H1 (cell line): Measurements from ENCODE around the gene SLC7A9. TPM values are rescaled to one million over a fixed set of nuclear protein-coding genes. Genes with fewer than 3 reads are reported as not detected.

ENCODE experiments used
- CTCF ChIA-PET: fragments of 300-600 bp; sonication (Branson Sonifier 250); formaldehyde crosslinking; loops from one replicate; lab custom pipeline; 2021; ENCODE audit not compliant: partially characterized antibody; lab: Charles Lee
- POLR2A ChIA-PET: fragments of 300-600 bp; sonication (Branson Sonifier 250); formaldehyde crosslinking; loops from one replicate; lab custom pipeline; 2021; ENCODE audit warnings: inconsistent platforms; ENCODE audit not compliant: partially characterized antibody; lab: Charles Lee
- DNase-seq, 2 experiments: peaks; one replicate each; pipeline versions ENCODE4 v3.0.0 to v3.0.0-alpha.2; 2010 to 2022; ENCODE audit warnings: low spot score in 2 of 2, low read depth in 1 of 2, mixed read lengths in 1 of 2
- FAIRE-seq: peaks from 2 replicates; lab custom pipeline; 2011; peaks lifted over from hg19 to GRCh38; lab: Jason Lieb, UNC
- H2AFZ ChIP-seq: 2 replicates; pipeline ENCODE4 v1.8.1; 2012; ENCODE audit warnings: low read length, inconsistent platforms
- H2AK5ac ChIP-seq: 2 replicates; pipeline ENCODE4 v1.6.1; 2013; ENCODE audit warnings: low read depth, low read length
- H2BK120ac ChIP-seq: replicated peaks from 2 replicates; pipeline ENCODE3; 2013; ENCODE audit warnings: low read depth, low read length, inconsistent platforms
- H2BK12ac ChIP-seq: 2 replicates; pipeline ENCODE4 v1.6.1; 2013; ENCODE audit warnings: low read depth, low read length
- H2BK15ac ChIP-seq: 2 replicates; pipeline ENCODE4 v1.6.1; 2013; ENCODE audit warnings: low read length
- H2BK20ac ChIP-seq: 2 replicates; pipeline ENCODE4 v1.6.1; 2013; ENCODE audit warnings: low read length
- H2BK5ac ChIP-seq: 2 replicates; pipeline ENCODE4 v1.6.1; 2013; ENCODE audit warnings: low read depth, low read length
- H3K14ac ChIP-seq: 2 replicates; pipeline ENCODE4 v1.6.1; 2013; ENCODE audit warnings: inconsistent platforms; ENCODE audit not compliant: insufficient read length
- H3K18ac ChIP-seq: 2 replicates; pipeline ENCODE4 v1.6.1; 2013; ENCODE audit warnings: low read length; ENCODE audit errors: extremely low read depth
- H3K23ac ChIP-seq: 2 replicates; pipeline ENCODE4 v1.6.1; 2013; ENCODE audit warnings: inconsistent platforms; ENCODE audit not compliant: insufficient read length
- H3K23me2 ChIP-seq: 2 replicates; pipeline ENCODE4 v1.6.1; 2013; ENCODE audit warnings: low read depth, low read length
- H3K27ac ChIP-seq: 2 replicates; pipeline ENCODE4 v1.6.1; 2011; ENCODE audit warnings: low read depth, low read length, inconsistent platforms
- H3K27me3 ChIP-seq, 4 experiments: replicated peaks in 1 of 4; 1 replicate in 1 of 4; 2 replicates in 3 of 4; pipeline versions ENCODE4 v1.6.1 to v1.8.1; 2011 to 2013; ENCODE audit warnings: low read length in 3 of 4, mild to moderate bottlenecking in 3 of 4, inconsistent platforms in 2 of 4, mixed read lengths in 2 of 4, moderate library complexity in 1 of 4; ENCODE audit not compliant: control insufficient read depth in 3 of 4, insufficient read depth in 3 of 4; ENCODE audit errors: extremely low read depth in 1 of 4
- H3K36me3 ChIP-seq, 4 experiments: 2 replicates each; pipeline versions ENCODE4 v1.6.1 to v1.8.1; 2011 to 2013; ENCODE audit warnings: mild to moderate bottlenecking in 4 of 4, low read length in 3 of 4, moderate library complexity in 2 of 4, control low read depth in 1 of 4, inconsistent platforms in 1 of 4; ENCODE audit not compliant: insufficient read depth in 4 of 4, control insufficient read depth in 2 of 4
- H3K4ac ChIP-seq: replicated peaks from 2 replicates; pipeline ENCODE3; 2013; ENCODE audit warnings: low read length, low read depth, mixed read lengths, inconsistent platforms; ENCODE audit not compliant: insufficient read length
- H3K4me1 ChIP-seq, 4 experiments: replicated peaks in 1 of 4; 1 replicate in 1 of 4; 2 replicates in 3 of 4; pipeline versions ENCODE4 v1.6.1 to v1.8.1; 2011 to 2013; ENCODE audit warnings: low read length in 3 of 4, inconsistent platforms in 2 of 4, mixed read lengths in 1 of 4; ENCODE audit not compliant: insufficient read depth in 4 of 4, control insufficient read depth in 3 of 4
- H3K4me2 ChIP-seq, 2 experiments: 2 replicates each; pipeline versions ENCODE4 v1.6.1 to v1.8.1; 2011 to 2013; ENCODE audit warnings: low read depth in 2 of 2, low read length in 2 of 2, control low read depth in 1 of 2, inconsistent platforms in 1 of 2, mild to moderate bottlenecking in 1 of 2; ENCODE audit not compliant: insufficient read depth in 1 of 2
- H3K4me3 ChIP-seq, 4 experiments: fragments of 200-600, 300-600 bp in 1 of 4; sonication (generic), shearing (Covaris generic), sonication (Bioruptor Twin) in 1 of 4; 2 replicates each; pipeline versions ENCODE4 v1.5.1 to v1.8.1; 2011 to 2016; ENCODE audit warnings: low read length in 4 of 4, low read depth in 3 of 4, control low read depth in 2 of 4, inconsistent platforms in 2 of 4, mild to moderate bottlenecking in 2 of 4, mixed read lengths in 1 of 4, moderate library complexity in 1 of 4; ENCODE audit not compliant: insufficient read depth in 2 of 4; ENCODE audit errors: extremely low read depth in 1 of 4
- H3K56ac ChIP-seq: replicated peaks from 2 replicates; pipeline ENCODE3; 2013; ENCODE audit warnings: low read depth, mild to moderate bottlenecking, mixed read lengths, low read length, inconsistent platforms; ENCODE audit not compliant: insufficient read length
- H3K79me1 ChIP-seq: 2 replicates; pipeline ENCODE4 v1.6.1; 2013; ENCODE audit warnings: low read depth, low read length, control low read depth
- H3K79me2 ChIP-seq, 2 experiments: 2 replicates each; pipeline versions ENCODE4 v1.6.1 to v1.8.1; 2012 to 2013; ENCODE audit warnings: low read length in 2 of 2, mild to moderate bottlenecking in 2 of 2, inconsistent platforms in 1 of 2; ENCODE audit not compliant: insufficient read depth in 2 of 2, control insufficient read depth in 1 of 2
- H3K9ac ChIP-seq, 4 experiments: replicated peaks in 1 of 4; 1 replicate in 1 of 4; 2 replicates in 3 of 4; pipeline versions ENCODE4 v1.6.1 to v1.8.1; 2011 to 2013; ENCODE audit warnings: low read depth in 3 of 4, low read length in 3 of 4, control low read depth in 2 of 4, mild to moderate bottlenecking in 2 of 4, moderate library complexity in 2 of 4, inconsistent platforms in 1 of 4; ENCODE audit errors: extremely low read depth in 1 of 4
- H3K9me3 ChIP-seq, 2 experiments: 2 replicates each; pipeline versions ENCODE4 v1.6.1 to v1.8.1; 2012 to 2013; ENCODE audit warnings: mild to moderate bottlenecking in 2 of 2, moderate library complexity in 2 of 2, control low read depth in 1 of 2, inconsistent platforms in 1 of 2, low read depth in 1 of 2, low read length in 1 of 2, mixed read lengths in 1 of 2; ENCODE audit not compliant: insufficient read depth in 2 of 2
- H4K20me1 ChIP-seq, 2 experiments: replicated peaks in 1 of 2; 2 replicates each; pipeline versions ENCODE3 to v1.8.1; 2011 to 2013; ENCODE audit warnings: inconsistent platforms in 2 of 2, low read length in 2 of 2, mild to moderate bottlenecking in 1 of 2; ENCODE audit not compliant: insufficient read depth in 2 of 2, control insufficient read depth in 1 of 2
- H4K5ac ChIP-seq: 2 replicates; pipeline ENCODE4 v1.6.1; 2013; ENCODE audit warnings: low read length, low read depth, mixed read lengths, inconsistent platforms; ENCODE audit not compliant: insufficient read length
- H4K8ac ChIP-seq: 2 replicates; pipeline ENCODE4 v1.8.0; 2013; ENCODE audit warnings: mild to moderate bottlenecking, moderate library complexity, low read length, inconsistent platforms; ENCODE audit not compliant: insufficient read depth; ENCODE audit errors: extremely low read depth
- H4K91ac ChIP-seq: replicated peaks from 2 replicates; pipeline ENCODE3; 2013; ENCODE audit warnings: low read length, mixed read lengths, inconsistent platforms; ENCODE audit not compliant: insufficient read length
- HDAC6 ChIP-seq: IDR thresholded peaks from one replicate; pipeline ENCODE4 v1.7.1; 2012; ENCODE audit warnings: low read depth, mild to moderate bottlenecking, inconsistent platforms, low read length, moderate library complexity
- WGBS, 2 experiments: shearing (Covaris generic) in 1 of 2; methylation state at CpG; one replicate each; pipeline versions ENCODE4 v1.1.6 to v1.1.7; 2013 to 2015; ENCODE audit warnings: low lambda C conversion rate in 2 of 2, mixed read lengths in 2 of 2, inconsistent platforms in 1 of 2, low coverage in 1 of 2, missing lambda C conversion rate in 1 of 2; ENCODE audit not compliant: insufficient replicate concordance in 2 of 2, insufficient coverage in 1 of 2, insufficient read length in 1 of 2; ENCODE audit errors: extremely low coverage in 1 of 2, missing lambda C conversion rate in 1 of 2; 5-methylcytosine and 5-hydroxymethylcytosine counted together
- polyA plus RNA-seq, 7 experiments: library from polyadenylated mRNA; depleted of rRNA in 3 of 7; stranded (reverse) in 5 of 7; unstranded in 2 of 7; fragments of >200 nt in 5 of 7; fragments of 200-250 nt in 2 of 7; gene quantifications; 1 replicate in 5 of 7; 2 replicates in 1 of 7; 4 replicates in 1 of 7; pipeline versions ENCODE4 v1.2.1 to v1.2.3, GENCODE V29; 2011 to 2013; ENCODE audit warnings: missing spikeins in 2 of 7, mixed read lengths in 2 of 7
- total RNA-seq: library from RNA; stranded (reverse); fragmentation: NEBNext Ultra II Directional; extraction: Animal tissue kit (Norgen Biotek cat#: 25700); gene quantifications from 2 replicates; pipeline ENCODE4 v1.2.1, GENCODE V29; 2021

SLC7A9 gene
- total and polyA plus RNA-seq, 2 of the 8 experiments (the other 6 are each of a cell fraction or from before 2014, with no cell fraction given) = 0.15 TPM; not detected in 1

DNA sequence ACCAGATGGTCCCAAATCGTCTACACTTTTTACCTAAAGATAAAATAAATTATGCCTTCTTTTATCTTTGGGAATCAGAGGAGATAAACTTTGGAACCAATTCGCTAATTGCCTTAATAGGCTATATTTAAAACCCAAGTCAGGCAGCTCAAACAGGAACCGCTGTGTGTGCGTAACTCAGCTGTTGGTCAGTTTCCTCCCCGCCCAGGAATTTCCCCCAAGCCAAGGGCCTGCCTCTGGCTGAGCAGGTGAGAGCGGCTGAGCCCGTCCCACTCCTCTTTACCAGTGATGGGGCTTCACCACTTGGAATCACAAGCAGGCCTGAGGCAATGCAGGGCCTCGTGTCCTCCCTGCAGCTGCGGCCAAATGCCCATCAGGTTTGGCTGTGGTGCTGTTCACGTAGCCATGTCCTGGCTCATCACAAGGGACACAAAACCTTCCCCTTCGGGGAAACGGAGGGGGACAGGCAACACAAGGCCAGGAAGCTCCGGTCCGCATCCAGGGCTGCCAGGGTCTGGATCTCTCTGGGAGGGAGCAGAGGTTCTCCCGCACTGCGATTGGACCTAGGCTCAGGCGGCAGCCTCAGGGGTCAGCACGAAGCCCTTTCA, 503 bp upstream of the SLC7A9 start:
- H4K91ac ChIP-seq = peak overlapping the region; percentile 22
- no peak overlapping the region for H2BK20ac ChIP-seq
- no peak overlapping the region for H4K5ac ChIP-seq
- H3K27ac ChIP-seq = no peak overlapping the region
- H3K9me3 ChIP-seq = no peaks in the 10 kb centered on the region
- H3K36me3 ChIP-seq = no peaks in the 10 kb centered on the region
- no peak overlapping the region for H2BK120ac ChIP-seq
- DNase-seq = peak in 1 of 2 experiments; percentile 58
- H3K79me1 ChIP-seq = no peaks in the 10 kb centered on the region
- POLR2A ChIA-PET = interaction anchor here (0.6 kb wide), 1 partner anchor 45 kb away, joined by 3 read pairs; no protein-coding TSS in a partner anchor
- H3K4me3 ChIP-seq = no peak overlapping the region
- no peak overlapping the region for H3K4ac ChIP-seq
- H3K4me2 ChIP-seq = no peak overlapping the region
- H3K4me1 ChIP-seq = peaks cover 0 to 4% (median 1%) of the 10 kb centered on the region in 4 experiments; a peak in 5 of 7 replicates
- H3K23me2 ChIP-seq = no peaks in the 10 kb centered on the region
- H3K56ac ChIP-seq = no peak overlapping the region
- H3K27me3 ChIP-seq = no peaks in the 10 kb centered on the region
- peak overlapping the region; percentile 80; the same call in 1 of the 2 replicates for H2AFZ ChIP-seq
- peak overlapping the region; percentile 72; the same call in 1 of the 2 replicates for H2BK5ac ChIP-seq
- H2AK5ac ChIP-seq = no peak overlapping the region
- 0 out of 2 replicates have a peak overlapping the region, but pooled peaks have one; percentile 12 for H2BK15ac ChIP-seq
- H3K18ac ChIP-seq = no peak overlapping the region
- no peak for TF ChIP-seq HDAC6
- peak overlapping the region; percentile 92; the same call in 1 of the 2 replicates for H2BK12ac ChIP-seq
- CTCF ChIA-PET = interaction anchor here (1.1 kb wide), 1 partner anchor 152 kb away, joined by 3 read pairs; no protein-coding TSS in a partner anchor
- no peak overlapping the region for H3K23ac ChIP-seq
- no peak for FAIRE-seq
- peak overlapping the region; percentile 81 for H4K8ac ChIP-seq
- 86% methylated on average over 18 of the region's 18 CpGs; no CpG with 5 or more reads in 1 of the 2 experiments for WGBS, 2 experiments
- H3K79me2 ChIP-seq = no peaks in the 10 kb centered on the region
- no peak overlapping the region for H3K14ac ChIP-seq
- H3K9ac ChIP-seq = no peak overlapping the region
- no peaks in the 10 kb centered on the region for H4K20me1 ChIP-seq
